NB4 (cell line): ENCODE results near the gene EIF2S2.

Experiments
- CTCF ChIP-seq: IDR thresholded peaks from one replicate; pipeline ENCODE4 v1.5.1; 2012; ENCODE audit warnings: low read depth, low read length
- POLR2A ChIP-seq: IDR thresholded peaks from 2 replicates; pipeline ENCODE4 v1.6.1; 2011; ENCODE audit warnings: mild to moderate bottlenecking; ENCODE audit not compliant: insufficient read length; ENCODE audit errors: extremely low read depth

GRCh38 chr20:34082232-34082887 is 29.7 kb downstream of the EIF2S2 start:
- TF ChIP-seq CTCF = no peak
- TF ChIP-seq POLR2A = no peak
